Left colon (tissue), 2 donors: ENCODE results near the gene ZFYVE28. TPM values are rescaled to one million over a fixed set of nuclear protein-coding genes. Genes with fewer than 3 reads are reported as not detected.
"Not testable (repeated sequence)": the region's sequence is repeated elsewhere in the genome, so short reads cannot be mapped to it uniquely, and the experiment has no call there.

Experiments
- ATAC-seq: fragments of 200-7000 bp; cut with Tn5 transposase; one replicate; pipeline ENCODE4 v1.9.1; 2020; ENCODE audit warnings: mild to moderate bottlenecking, moderate library complexity
- DNase-seq, 2 donors: peaks; one replicate each; pipeline ENCODE4 v3.0.0-alpha.2; 2020
- intact Hi-C, 2 donors: fragments of 100-400 bp; cut with DNase I in 1 of 2; cut with micrococcal nuclease in 1 of 2; formaldehyde crosslinking; loops; one replicate each; pipeline versions ENCODE4 v1.11.2 to v1.14.0; 2022; cut with DNase I, micrococcal nuclease
- total RNA-seq, 2 donors: library from RNA; stranded (reverse); fragmentation: NEBNext Ultra II Directional; extraction: Animal tissue kit (Norgen Biotek cat#: 25700); gene quantifications; one replicate each; pipeline ENCODE4 v1.2.1, GENCODE V29; 2021
- donor health status: DM: no; HTN: no; CAD: no.
- donor health status: DM: yes; HTN: yes; CAD: no.

Gene ZFYVE28
- total RNA-seq, 2 donors from 2014 or later = 31.9 to 48.7 TPM

GRCh38 chr4:2243681-2244380, 174.6 kb downstream of the ZFYVE28 start:
- DNase-seq (peak in 1 of 2 donors; percentile 37), ATAC-seq (no peak)
- intact Hi-C loops = no loop called here

DNA sequence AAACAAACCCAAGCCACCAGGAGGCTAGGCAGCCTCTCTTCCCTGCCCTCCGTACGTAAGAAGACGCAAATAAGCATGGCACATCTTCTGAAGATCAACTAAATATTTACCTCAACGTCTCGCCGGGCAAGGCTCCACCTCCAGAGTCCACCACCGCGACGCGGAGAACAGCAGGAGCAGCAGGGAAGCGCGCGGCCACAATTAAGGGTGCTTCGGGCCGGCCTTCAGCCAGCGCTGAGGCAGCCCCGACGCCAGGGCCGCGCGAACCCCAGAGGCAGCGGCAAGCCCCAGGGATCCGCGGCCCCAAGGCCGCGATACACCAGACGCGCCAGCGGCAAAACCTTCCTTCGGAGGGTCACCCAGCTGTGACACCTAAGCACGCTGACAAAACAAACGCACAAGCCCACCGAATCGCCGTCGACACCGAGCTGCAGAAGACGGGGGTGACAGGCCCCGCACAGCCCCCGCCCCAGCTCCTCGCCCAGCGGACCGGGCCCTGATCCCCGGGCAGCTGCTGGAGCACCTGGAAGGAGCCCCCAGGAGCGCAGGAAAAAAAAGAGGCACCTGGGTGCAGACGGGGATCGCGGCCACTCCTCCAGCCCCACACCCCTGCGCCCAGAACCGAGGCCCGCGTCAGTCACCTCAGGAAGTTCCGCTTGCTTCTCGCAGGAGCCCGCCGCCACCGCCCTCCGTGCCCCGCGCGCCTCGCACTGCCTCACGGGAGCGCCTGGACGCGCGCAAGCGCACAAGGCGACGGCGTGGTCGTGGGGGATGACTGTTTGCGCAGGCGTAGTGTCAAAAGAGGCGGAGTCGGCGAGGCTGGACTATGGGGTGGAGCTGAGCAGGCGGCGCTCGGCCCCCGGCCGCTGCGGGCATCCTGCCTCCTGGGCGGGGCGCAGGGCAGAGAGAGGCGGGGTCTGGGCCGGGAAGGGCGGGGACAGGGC, 176.8 kb downstream of the ZFYVE28 start, which contains the start of the genes HAUS3 and POLN:
HAUS3 (minus strand) TSS at position 712 of the 944 bp plus-strand sequence. CDS start 1,175 bp downstream, outside the sequence.
POLN (minus strand) TSS at position 712 of the 944 bp plus-strand sequence. CDS start 12,890 bp downstream, outside the sequence.
- intact Hi-C loops = no loop called here
- peak; percentile 98 for DNase-seq
- ATAC-seq = peak; percentile 91

DNA sequence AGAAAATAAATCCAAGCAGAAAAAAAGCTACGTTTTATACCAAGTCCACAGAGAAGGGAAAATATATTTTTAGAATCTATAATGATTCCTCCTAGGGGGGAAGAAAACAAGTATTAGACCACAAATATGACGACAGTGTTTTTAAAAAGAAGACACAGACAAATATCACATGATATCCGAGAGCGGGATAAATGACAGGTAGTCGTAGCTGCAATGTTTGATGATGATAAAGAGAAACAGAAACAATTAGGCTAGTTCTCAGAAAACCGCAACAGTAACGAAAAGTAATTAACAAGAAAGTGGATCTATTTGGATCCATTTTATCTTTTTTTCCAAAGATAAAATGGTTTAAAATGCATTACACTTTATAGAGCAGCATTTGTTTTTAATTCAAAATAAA, 177.4 kb downstream of the ZFYVE28 start:
- intact Hi-C loops = no loop called here
- DNase-seq (no peak), ATAC-seq (no peak)

- ATAC-seq (no peak), DNase-seq (no peak)
- intact Hi-C loops = no loop called here
Observed at GRCh38 chr4:2236944-2237666, 181.3 kb downstream of the ZFYVE28 start.

GRCh38 chr4:2231082-2231481, 187.4 kb downstream of the ZFYVE28 start:
- intact Hi-C loops = no loop called here
- no peak for DNase-seq
- no peak for ATAC-seq

DNA sequence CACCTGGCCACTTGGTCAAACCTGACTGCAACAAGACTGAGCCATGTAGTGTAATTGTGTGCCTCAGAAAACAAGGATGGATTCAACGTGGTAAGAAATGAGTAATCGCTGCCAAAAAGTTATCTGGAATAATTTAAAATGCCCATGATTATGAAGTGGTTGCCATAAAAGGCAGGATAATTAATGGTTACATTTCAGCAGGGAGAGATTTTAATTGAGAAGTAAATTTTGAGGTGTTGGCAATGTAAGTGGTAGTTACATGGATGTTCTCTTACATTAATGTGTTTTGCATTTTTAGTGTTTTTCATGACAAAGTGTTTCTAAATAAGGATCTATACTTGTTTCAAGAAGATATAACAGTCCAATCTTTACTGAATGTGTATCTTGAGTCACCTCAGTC, 192.2 kb downstream of the ZFYVE28 start:
- intact Hi-C loops = loop anchor here in 1 of 2 donors (10.0 kb wide), 1 partner anchor 219 kb away; no protein-coding TSS in a partner anchor
- ATAC-seq (no peak), DNase-seq (no peak)

- ATAC-seq (no peak), DNase-seq (no peak)
- intact Hi-C loops = loop anchor here in 1 of 2 donors (10.0 kb wide), 1 partner anchor 222 kb away; no protein-coding TSS in a partner anchor
Observed at GRCh38 chr4:2222838-2223237, 195.6 kb downstream of the ZFYVE28 start.

- DNase-seq, ATAC-seq: not testable (repeated sequence)
- intact Hi-C loops = loop anchor here in 1 of 2 donors (10.0 kb wide), 1 partner anchor 223 kb away; no protein-coding TSS in a partner anchor
Observed at GRCh38 chr4:2221378-2221777, 197.1 kb downstream of the ZFYVE28 start.

- peak; percentile 97 for ATAC-seq
- intact Hi-C loops = loop anchor here in 1 of 2 donors (10.0 kb wide), 1 partner anchor 225 kb away; no protein-coding TSS in a partner anchor
- DNase-seq = peak; percentile 53 to 82
Observed at GRCh38 chr4:2220016-2220630, 198.3 kb downstream of the ZFYVE28 start.

Other genes with a start within 250 kb of the ZFYVE28 start
- 1 to 10 TPM; 7.7 to 9.7 TPM for gene HAUS3, start 176.5 kb downstream of the ZFYVE28 start, total RNA-seq
- 1 to 10 TPM; 1.3 to 3.1 TPM for gene POLN, start 176.5 kb downstream of the ZFYVE28 start, total RNA-seq
- gene MXD4, start 156.5 kb downstream of the ZFYVE28 start, total RNA-seq = 10 to 100 TPM; 33.1 to 49.8 TPM
- under 1 TPM; 0.46 to 0.73 TPM for gene CFAP99, start 310 bp upstream of the ZFYVE28 start, total RNA-seq
- gene RNF4, start 50.5 kb upstream of the ZFYVE28 start, total RNA-seq = 10 to 100 TPM; 45.6 to 47.4 TPM
- 10 to 100 TPM; 22.8 to 23.7 TPM for gene FAM193A, start 118.0 kb upstream of the ZFYVE28 start, total RNA-seq